ENCODE data around the gene LSM14B. TPM values are rescaled to one million over a fixed set of nuclear protein-coding genes. Genes with fewer than 3 reads are reported as not detected.

The LSM14B gene
- polyA plus RNA-seq, 6 donors from 2014 or later = 1.1 to 3.4 (median 1.2) TPM; not detected in 1

- peaks cover 18 to 19% of the 10 kb centered on the region in 2 donors for H3K36me3 Mint-ChIP-seq
- no peaks in the 10 kb centered on the region for H3K27me3 Mint-ChIP-seq
- H3K27ac Mint-ChIP-seq = peak overlapping the region in 1 of 6 donors; percentile 63
- peak overlapping the region in 1 of 8 donors; percentile 91 for H3K4me3 Mint-ChIP-seq
- DNase-seq = no peak
- no peak for ATAC-seq (ENCODE audit: low read depth in 2 of 2)
- peaks cover 30 to 43% (median 31%) of the 10 kb centered on the region in 3 donors for H3K4me1 Mint-ChIP-seq
- H3K9me3 Mint-ChIP-seq = no peaks in the 10 kb centered on the region
These were observed 16.6 kb downstream of the LSM14B start for GRCh38 chr20:62138912-62139311.

GRCh38 chr20:62139636-62140035 lies 17.4 kb downstream of the LSM14B start:
- no peaks in the 10 kb centered on the region for H3K9me3 Mint-ChIP-seq
- H3K4me3 Mint-ChIP-seq = peak overlapping the region in 2 of 8 donors; percentile 37 to 91
- H3K4me1 Mint-ChIP-seq = peaks cover 33 to 44% (median 33%) of the 10 kb centered on the region in 3 donors
- ATAC-seq (ENCODE audit: low read depth in 2 of 2) (no peak), DNase-seq (no peak)
- H3K36me3 Mint-ChIP-seq = peaks cover 18 to 19% of the 10 kb centered on the region in 2 donors
- H3K27me3 Mint-ChIP-seq = no peaks in the 10 kb centered on the region
- H3K27ac Mint-ChIP-seq = peak overlapping the region in 2 of 6 donors; percentile 63 to 78

- Mint-ChIP-seq H3K27ac (peak overlapping the region in 4 of 6 donors; percentile 54 to 89 (median 78)), H3K36me3 (peaks cover 18 to 19% of the 10 kb centered on the region in 2 donors), H3K4me1 (peaks cover 42 to 55% (median 47%) of the 10 kb centered on the region in 3 donors), H3K27me3 (no peaks in the 10 kb centered on the region), H3K9me3 (no peaks in the 10 kb centered on the region), H3K4me3 (peak overlapping the region in 7 of 8 donors; percentile 4 to 95 (median 85))
- DNase-seq = no peak
- no peak for ATAC-seq (ENCODE audit: low read depth in 2 of 2)
These were observed 18.7 kb downstream of the LSM14B start for GRCh38 chr20:62141043-62141396.

GRCh38 chr20:62141397-62142251 lies 19.3 kb downstream of the LSM14B start:
- H3K4me1 Mint-ChIP-seq = peaks cover 38 to 56% (median 44%) of the 10 kb centered on the region in 3 donors
- no peaks in the 10 kb centered on the region for H3K9me3 Mint-ChIP-seq
- H3K27me3 Mint-ChIP-seq = no peaks in the 10 kb centered on the region
- DNase-seq (no peak), ATAC-seq (ENCODE audit: low read depth in 2 of 2) (no peak)
- H3K4me3 Mint-ChIP-seq = peak overlapping the region; percentile 82 to 95 (median 87)
- H3K36me3 Mint-ChIP-seq = peaks cover 12 to 14% of the 10 kb centered on the region in 2 donors
- H3K27ac Mint-ChIP-seq = peak overlapping the region in 5 of 6 donors; percentile 86 to 94 (median 86)

- no peaks in the 10 kb centered on the region for H3K9me3 Mint-ChIP-seq
- H3K36me3 Mint-ChIP-seq = peaks cover 8 to 10% of the 10 kb centered on the region in 2 donors
- H3K4me1 Mint-ChIP-seq = peaks cover 39 to 51% (median 47%) of the 10 kb centered on the region in 3 donors
- H3K4me3 Mint-ChIP-seq = peak overlapping the region; percentile 82 to 95 (median 87)
- DNase-seq (no peak), ATAC-seq (ENCODE audit: low read depth in 2 of 2) (peak; percentile 16 to 22)
- H3K27ac Mint-ChIP-seq = peak overlapping the region; percentile 39 to 94 (median 86)
- H3K27me3 Mint-ChIP-seq = no peaks in the 10 kb centered on the region
These were observed 20.2 kb downstream of the LSM14B start for GRCh38 chr20:62142252-62143080.

- Mint-ChIP-seq H3K4me1 (peaks cover 34 to 50% (median 47%) of the 10 kb centered on the region in 3 donors), H3K9me3 (no peaks in the 10 kb centered on the region), H3K27me3 (no peaks in the 10 kb centered on the region), H3K36me3 (peaks cover under 1 to 1% of the 10 kb centered on the region in 2 donors), H3K4me3 (peak within 1 kb of the TSS; percentile 82 to 97 (median 90)), H3K27ac (peak within 1 kb of the TSS; percentile 86 to 98 (median 94))
- ATAC-seq (ENCODE audit: low read depth in 2 of 2) (peak; percentile 89 to 91), DNase-seq (peak; percentile 88)
These were observed 21.0 kb downstream of the LSM14B start, which contains the start of the genes PSMA7 and SS18L1 for GRCh38 chr20:62143081-62143956. PSMA7 (minus strand) TSS chr20:62143394; CDS start chr20:62143303, 91 bp downstream. SS18L1 (plus strand) TSS chr20:62143769; CDS start chr20:62143821, 52 bp downstream.

GRCh38 chr20:62143957-62144825 lies 21.9 kb downstream of the LSM14B start:
- H3K36me3 Mint-ChIP-seq = no peaks in the 10 kb centered on the region
- peak overlapping the region; percentile 73 to 92 (median 84) for H3K4me3 Mint-ChIP-seq
- DNase-seq (peak; percentile 27), ATAC-seq (ENCODE audit: low read depth in 2 of 2) (no peak)
- H3K27me3 Mint-ChIP-seq = no peaks in the 10 kb centered on the region
- H3K4me1 Mint-ChIP-seq = peaks cover 35 to 52% (median 48%) of the 10 kb centered on the region in 3 donors
- no peaks in the 10 kb centered on the region for H3K9me3 Mint-ChIP-seq
- H3K27ac Mint-ChIP-seq = peak overlapping the region in 5 of 6 donors; percentile 86 to 98 (median 93)

GRCh38 chr20:62145688-62146018 lies 23.4 kb downstream of the LSM14B start:
- H3K27ac Mint-ChIP-seq = peak overlapping the region in 2 of 6 donors; percentile 93 to 98
- no peaks in the 10 kb centered on the region for H3K9me3 Mint-ChIP-seq
- ATAC-seq (ENCODE audit: low read depth in 2 of 2) = no peak
- H3K36me3 Mint-ChIP-seq = no peaks in the 10 kb centered on the region
- DNase-seq = no peak
- H3K27me3 Mint-ChIP-seq = no peaks in the 10 kb centered on the region
- H3K4me3 Mint-ChIP-seq = peak overlapping the region in 6 of 8 donors; percentile 40 to 89 (median 57)
- peaks cover 46 to 62% (median 51%) of the 10 kb centered on the region in 3 donors for H3K4me1 Mint-ChIP-seq

GRCh38 chr20:62146019-62146755 lies 23.9 kb downstream of the LSM14B start:
- Mint-ChIP-seq H3K4me1 (peaks cover 45 to 56% (median 46%) of the 10 kb centered on the region in 3 donors), H3K27ac (peak overlapping the region in 1 of 6 donors; percentile 98), H3K36me3 (no peaks in the 10 kb centered on the region), H3K27me3 (no peaks in the 10 kb centered on the region), H3K9me3 (no peaks in the 10 kb centered on the region), H3K4me3 (peak overlapping the region in 3 of 8 donors; percentile 40 to 89 (median 44))
- no peak for ATAC-seq (ENCODE audit: low read depth in 2 of 2)
- DNase-seq = no peak

GRCh38 chr20:62147125-62147524 lies 24.9 kb downstream of the LSM14B start:
- DNase-seq (no peak), ATAC-seq (ENCODE audit: low read depth in 2 of 2) (no peak)
- Mint-ChIP-seq H3K9me3 (no peaks in the 10 kb centered on the region), H3K27me3 (no peaks in the 10 kb centered on the region), H3K4me3 (peak overlapping the region in 1 of 8 donors; percentile 74), H3K27ac (no peak overlapping the region), H3K36me3 (peaks cover 0 to under 1% of the 10 kb centered on the region in 2 donors), H3K4me1 (peaks cover 37 to 48% (median 39%) of the 10 kb centered on the region in 3 donors)

GRCh38 chr20:62147528-62147927 lies 25.3 kb downstream of the LSM14B start:
- DNase-seq = no peak
- no peak for ATAC-seq (ENCODE audit: low read depth in 2 of 2)
- Mint-ChIP-seq H3K36me3 (peaks cover under 1 to 4% of the 10 kb centered on the region in 2 donors), H3K4me1 (peaks cover 34 to 51% (median 37%) of the 10 kb centered on the region in 3 donors), H3K4me3 (peak overlapping the region in 1 of 8 donors; percentile 74), H3K27ac (no peak overlapping the region), H3K9me3 (peaks cover 0 to 2% (median 0%) of the 10 kb centered on the region in 7 donors), H3K27me3 (no peaks in the 10 kb centered on the region)

Measured in naive B cell (primary cell).